ENCODE data around the gene KRT32.
A peak's percentile ranks its signal among the peaks of the same experiment; 100 is the strongest.

KRT32 gene

DNA sequence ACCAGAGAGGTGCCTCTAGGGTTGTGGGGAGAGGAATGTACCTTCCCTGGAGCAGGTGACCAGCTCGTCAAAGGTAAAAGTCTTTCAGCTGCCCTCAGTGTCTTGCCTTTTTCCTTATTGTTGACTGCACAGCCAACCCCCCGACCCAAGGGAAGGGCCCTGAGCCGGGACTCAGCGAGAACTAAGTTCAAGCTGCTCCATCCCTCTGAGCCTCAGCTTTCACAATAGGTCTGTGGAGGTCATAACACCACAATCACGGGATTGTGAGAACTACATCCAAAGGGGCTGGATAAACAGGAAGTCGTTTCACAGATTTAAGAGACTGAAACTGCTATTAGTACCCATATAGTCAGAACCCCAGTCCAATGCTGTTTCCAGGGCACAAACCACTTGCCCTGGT lies 25.2 kb upstream of the KRT32 start:
- no peak for DNase-seq

DNA sequence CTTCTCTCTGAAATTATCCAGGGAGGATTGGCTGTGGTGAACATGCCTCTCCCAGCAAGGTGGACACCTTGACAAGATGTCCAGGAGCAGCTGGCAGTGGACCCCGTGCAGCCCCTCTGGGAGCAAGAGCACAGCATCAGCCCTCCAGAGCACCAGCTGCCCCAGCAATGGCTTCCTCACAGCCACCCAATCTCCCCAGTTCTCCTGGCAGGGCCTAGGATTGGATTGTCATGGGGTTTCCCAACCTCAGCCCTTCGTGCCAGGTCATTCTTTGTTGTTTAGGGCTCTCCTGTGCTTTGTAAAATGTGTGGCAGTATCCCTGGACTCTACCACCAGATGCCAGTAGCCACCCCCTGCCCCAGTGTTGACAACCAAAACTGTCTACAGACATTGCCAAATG lies 24.3 kb upstream of the KRT32 start:
- no peak for DNase-seq

DNA sequence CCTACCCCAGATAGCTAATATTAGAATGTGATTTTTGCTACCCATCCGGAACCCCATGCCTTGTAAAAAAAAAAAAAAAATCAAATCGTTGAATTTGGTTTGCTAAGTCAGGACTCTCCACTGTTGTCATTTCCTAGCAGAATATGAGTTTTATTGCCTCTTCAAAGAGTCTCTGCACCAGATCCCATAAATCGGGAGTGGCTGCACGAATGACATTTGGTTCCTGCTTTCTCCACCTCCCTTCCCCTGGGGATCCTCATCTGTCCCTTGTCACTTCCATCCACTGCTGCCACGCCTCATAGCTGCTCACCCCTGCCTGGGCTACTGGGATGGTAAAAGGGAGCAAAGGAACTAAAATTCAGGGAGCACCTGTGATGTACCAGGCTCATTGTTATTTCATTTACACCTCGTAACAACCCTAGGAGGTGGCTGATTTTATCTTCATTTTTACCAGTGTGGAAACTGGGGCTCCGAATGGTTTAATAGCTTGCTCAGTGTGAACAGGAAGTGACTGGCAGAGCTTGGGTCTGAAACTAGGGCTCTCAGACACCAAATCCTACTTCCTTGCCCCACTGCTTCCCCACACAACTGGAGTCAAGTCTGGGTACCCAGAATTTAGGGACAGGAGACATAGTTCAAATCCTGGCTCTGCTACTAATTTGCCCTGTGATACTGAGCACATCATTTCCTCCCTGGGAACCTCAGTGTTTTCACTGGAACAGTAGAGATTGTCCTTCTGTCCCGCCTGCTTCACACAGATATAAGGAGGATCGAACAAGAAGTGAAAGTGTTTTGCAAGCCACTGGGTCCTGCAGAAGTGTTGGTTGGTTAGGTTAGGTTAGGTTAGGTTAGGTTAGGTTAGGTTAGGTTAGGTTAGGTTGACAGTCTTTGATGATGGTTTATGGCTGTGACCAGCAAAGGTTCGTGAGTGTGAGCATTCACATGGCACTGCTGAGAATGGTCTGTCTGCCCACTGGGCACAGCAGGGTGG lies 23.1 kb upstream of the KRT32 start:
- DNase-seq: no peak

DNA sequence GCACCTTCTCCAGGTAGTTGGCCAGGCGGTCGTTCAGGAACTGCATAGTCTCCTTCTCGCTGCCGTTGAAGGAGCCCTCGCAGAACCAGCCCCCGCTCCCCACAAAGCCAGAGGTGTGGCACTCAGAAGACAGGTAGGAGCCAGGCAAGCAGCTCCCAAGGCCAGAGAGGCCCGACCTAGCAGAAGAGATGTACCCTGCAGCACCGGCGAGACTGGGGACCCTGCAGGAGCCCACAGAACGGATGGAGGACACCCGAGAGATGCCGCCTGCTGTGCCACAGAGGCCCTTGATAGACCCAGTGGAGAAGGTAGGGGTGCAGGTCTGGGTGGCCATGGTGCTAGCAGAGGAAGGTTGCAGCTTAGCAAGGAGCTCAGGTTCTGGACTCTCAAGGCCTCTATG lies 22.3 kb upstream of the KRT32 start, which contains the start of gene KRT36:
Gene KRT36 (minus strand): TSS at position 380 of the 400 bp plus-strand sequence. CDS start 46 bp downstream, at position 334.
- no peak for DNase-seq

DNA sequence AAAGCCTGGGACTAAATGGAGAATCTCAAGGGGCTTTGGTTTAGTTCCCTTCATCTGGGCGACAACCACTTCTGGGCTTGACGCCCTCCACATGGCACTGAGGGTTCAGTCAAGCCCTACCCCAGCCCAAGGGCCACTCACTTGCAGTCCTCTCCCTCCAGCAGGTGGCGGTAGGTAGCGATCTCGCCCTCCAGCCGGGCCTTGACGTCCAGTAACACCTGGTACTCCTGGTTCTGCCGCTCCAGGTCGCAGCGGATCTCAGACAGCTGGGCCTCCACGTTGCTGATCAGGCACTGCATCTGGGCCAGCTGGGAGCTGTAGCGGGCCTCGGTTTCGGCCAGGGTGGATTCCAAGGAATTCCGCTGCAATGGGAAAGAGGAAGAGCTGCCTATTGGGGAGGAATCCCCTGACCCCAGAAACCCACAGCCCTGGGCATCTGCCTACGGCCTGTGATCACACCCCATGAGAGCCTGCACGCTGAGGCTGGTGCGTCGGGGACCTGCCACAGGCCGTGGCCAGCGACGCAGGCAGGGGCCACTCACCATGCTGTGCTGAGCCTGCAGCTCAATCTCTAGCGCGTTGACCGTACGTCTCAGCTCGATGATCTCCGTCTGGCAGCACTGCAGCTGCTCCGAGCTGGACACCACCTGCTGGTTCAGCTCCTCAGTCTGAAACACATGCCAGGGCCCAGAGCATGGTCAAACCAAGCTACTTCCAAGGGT lies 19.8 kb upstream of the KRT32 start:
- no peak for DNase-seq

DNA sequence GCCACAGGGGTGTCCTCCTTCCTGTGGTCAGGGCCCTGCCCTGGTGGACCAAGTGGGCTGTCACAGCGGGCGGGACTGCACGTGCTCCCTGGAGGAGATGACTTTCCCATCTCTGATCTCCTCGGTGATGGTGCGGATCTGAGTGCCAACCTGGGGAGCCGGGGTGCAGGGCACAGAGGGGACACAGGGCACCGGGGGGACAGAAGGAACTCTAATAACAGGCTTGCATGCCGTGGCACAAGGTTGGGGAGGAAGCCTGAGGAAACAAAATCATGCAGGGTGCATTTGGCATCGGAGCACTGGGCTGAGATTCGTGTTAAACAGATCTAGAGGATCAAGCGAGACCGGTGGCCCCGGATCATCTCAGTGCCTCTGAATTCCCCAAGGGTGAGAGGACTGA lies 19.1 kb upstream of the KRT32 start:
- DNase-seq: no peak

DNA sequence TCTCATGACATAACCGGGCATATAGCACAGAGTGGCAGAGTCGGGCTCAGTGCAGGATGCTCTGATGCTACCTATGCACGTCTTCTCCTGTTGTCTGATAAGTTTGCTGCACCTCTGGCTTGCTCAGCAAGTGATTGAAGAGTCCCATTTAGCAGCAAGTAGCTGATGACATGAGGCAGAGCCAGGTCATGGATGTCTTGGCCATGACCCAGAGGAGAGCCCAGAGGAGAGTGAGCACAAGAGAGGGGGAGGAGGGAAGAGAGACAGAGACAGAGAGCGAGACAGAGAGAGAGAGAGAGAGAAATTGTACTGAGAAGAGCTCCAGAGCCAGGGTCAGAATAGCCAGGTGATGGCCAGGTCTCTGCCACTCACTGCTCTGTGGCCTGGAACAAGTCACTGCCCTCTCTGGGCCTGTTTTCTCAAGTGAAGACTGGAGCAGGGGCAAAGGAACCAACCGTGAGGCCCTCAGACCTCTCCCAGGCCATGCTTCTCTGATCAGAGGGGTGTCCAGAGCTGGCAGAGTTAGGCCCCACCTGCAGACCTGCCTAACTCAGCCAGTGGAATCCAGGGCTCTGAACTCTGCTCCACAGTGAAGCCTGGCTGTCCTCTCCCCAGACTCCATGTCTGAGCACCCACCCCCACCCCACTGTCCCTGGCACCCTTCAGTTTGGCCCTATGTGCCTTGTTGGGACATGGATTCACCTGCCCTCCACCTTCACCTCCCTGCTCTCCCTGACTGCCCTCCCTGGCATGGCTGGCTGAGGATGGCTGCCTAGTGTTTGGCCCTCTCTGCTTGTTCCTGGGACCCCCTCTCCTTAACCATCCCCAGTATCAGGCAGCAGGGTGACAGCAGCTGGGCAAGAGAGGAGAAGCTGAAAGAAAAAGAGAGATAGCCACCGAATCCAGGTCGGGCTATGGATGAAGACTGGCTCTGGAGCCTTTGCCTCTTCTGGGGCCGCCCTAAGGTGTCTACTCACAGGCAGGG lies 18.0 kb upstream of the KRT32 start:
- DNase-seq: no peak

DNA sequence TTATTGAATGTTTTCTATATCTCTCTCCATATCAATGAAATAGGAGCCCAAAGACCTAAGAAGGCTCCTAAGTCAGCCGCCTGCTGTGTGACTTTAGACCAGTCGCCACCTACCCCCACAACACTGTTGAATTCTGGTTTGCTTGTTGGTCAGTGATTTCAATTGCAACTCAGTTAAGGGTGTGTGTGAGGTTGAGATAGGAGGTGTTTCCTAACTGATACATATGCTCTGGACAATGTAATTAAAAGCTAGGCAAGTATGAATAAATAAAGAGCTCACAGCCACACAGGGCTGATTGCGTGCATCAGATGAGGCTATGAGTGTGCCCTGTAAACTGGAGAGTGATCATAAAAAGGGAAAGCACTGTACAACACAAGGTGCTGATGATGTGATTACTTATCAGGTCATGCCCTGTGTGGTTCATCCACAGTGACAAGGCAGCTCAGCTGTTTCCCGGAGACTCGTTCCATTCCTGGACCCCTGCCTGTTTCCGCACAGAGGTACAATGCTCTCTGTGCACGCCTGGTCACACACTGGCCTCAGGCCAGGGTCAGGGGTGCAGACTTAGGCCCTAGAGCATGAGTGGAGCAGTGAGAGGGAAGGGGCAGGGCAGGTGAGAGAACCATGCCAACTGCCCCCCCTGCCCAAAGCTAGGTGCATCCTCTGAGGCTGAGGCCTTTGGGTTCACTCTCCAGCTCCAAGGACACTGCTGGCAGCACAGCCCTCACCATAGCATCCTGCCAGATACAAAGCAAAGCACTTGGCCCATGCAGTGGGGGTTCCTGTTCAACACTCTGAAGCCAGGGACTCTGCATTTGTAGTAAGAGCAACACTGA lies 17.0 kb upstream of the KRT32 start:
- DNase-seq: no peak

DNA sequence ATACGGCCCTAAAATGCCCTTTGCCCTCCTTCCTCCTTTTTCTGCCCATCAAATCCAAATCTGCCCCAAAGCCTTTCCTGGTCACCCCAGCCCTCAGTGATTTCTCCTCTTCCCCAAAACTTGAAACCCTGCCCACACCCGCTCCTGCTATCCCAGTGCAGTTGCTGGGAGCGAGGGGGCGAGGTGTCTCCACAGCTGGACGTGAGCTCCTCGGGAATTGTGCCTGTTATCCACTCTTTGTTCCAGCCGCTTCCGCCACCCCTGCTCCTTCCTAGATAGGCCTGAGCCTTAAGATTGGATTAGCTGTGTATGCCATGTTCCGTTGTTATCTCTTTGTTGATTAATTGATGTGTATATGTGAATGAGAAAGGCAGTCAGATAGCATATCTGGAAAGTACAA lies 16.3 kb upstream of the KRT32 start:
- no peak for DNase-seq

DNA sequence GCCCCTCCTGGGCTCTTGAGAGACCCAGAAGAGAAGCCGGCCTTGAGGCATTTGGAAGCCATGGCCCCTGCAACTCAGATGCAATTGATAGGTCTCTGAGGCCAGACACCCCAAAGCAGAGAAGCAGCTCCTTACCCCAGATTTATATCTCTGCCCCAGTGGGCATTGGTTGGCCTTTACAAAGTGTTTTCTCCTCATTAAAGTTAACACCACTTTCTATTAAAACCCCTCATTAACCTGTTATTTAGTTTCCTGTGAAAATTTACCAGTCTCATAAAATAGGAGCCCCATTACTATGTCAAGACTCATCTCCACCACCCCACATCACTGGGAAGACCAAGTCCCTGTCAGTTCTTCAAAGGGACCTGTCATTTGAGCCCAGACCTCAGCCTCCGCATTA lies 13.8 kb upstream of the KRT32 start, which contains the start of gene KRT35:
Gene KRT35 (minus strand): TSS at position 116 of the 400 bp plus-strand sequence. CDS start 54 bp downstream, at position 62.
- DNase-seq: no peak

DNA sequence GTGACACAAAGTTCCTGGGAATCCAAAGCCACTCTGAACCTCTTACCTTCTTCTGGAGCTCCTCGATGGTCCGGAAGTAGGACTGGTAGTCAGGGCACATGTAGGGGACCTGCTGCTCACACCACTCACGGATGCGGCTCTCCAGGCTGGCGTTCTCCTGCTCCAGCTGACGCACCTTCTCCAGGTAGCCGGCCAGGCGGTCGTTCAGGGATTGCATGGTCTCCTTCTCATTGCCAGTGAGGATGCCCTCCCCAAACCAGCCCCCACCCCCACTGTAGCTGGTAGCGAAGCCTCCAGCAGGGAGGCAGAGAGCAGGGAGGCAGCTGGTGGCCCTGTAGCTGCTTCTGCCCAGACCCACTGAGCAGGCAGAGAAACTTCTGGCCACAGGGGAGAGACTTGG lies 13.4 kb upstream of the KRT32 start:
- DNase-seq: no peak

DNA sequence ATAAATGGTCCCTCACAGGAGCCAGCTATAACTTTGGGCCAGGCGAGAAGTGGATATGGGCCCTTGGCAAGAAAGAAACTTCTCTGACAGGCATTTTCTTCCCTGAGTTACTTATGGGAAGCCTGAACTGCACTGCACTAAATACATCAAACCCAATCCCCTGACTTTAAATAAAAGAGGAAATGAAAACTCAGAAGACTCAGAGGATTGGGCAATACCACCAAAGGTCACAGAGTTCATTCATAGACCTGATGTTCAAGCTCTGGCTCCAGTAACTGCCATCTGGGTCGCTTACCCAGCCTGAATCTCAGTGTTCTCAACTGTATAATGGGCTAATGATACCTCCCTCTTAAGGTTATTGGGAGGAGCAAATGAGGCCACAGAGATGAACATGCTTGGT lies 12.9 kb upstream of the KRT32 start:
- DNase-seq: no peak

DNA sequence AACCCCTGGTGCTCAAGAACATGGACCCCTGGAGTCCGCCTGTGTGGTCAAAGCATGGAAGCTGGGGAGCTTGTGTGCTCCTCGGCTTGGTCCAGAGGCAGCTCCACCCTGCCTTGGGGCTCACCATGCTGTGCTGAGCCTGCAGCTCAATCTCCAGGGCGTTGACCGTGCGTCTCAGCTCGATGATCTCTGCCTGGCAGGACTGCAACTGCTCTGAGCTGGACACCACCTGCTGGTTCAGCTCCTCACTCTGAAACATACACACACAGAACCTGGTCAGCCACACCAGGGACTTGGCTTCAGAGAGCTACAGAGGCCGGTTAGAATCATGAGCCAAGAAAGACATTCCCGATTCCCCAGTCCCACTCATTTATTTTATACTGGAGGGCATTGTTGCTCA lies 11.1 kb upstream of the KRT32 start:
- no peak for DNase-seq

DNA sequence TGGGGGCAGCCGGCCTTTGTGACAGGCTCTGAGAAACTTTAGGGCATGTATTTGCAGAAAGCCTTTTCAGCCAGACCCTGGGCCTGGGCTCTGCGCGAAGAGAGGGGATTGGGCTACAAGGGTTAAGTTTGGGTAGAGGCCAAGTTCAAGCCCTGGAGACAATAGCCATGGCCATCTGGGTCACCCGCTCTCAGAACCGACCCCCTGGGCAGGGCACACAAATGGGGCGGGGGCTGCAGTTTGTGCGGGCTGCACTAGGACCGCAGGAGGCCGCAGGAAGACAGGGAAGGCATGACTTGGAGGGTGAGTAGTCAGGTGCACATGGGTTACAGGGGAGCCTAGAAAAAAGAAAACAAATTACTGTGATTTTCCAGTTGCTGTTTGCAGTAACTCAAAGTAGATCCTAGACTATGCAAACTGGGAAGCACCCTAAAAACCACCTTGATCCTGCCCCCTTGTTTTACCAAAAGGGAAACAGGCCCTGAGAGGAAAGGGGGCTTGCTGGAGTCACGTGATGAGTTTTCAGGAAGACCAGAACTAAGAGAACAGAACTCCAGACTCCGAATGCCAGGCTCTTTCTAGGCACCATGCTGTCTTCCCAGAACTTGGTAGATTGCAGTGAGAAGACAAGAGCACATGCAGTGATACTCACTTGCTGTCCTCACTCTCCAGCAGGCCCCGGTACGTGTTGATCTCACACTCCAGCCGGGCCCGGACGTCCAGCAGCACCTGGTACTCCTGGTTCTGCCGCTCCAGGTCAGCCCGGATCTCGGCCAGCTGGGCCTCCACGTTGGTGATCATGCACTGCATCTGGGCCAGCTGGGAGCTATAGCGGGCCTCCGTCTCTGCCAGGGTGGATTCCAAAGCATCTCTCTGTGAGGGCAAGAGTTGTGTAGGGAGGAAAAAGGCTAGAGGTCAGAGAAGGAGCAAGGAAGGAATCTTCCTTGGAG lies 10.0 kb upstream of the KRT32 start:
- DNase-seq: no peak

DNA sequence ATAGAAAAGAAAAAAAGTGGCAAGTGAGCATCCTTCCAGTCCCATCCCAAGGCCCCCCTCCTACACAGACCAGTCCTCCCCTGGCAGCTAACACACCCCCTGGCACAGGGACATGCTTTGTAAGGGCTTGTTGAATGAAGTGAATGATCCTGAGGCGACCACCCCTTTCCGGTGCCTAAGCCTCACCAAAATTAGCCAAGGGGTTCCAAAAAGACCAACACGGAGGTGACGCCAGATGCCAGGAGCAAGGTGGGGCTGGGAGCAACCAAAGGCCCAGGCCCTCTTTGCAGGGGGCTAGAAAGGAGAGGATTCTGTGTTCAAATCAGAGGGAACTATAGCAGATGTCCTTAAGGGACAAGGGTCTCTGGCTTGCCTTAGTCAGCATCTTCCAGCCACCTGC lies 8.2 kb upstream of the KRT32 start:
- DNase-seq: no peak

DNA sequence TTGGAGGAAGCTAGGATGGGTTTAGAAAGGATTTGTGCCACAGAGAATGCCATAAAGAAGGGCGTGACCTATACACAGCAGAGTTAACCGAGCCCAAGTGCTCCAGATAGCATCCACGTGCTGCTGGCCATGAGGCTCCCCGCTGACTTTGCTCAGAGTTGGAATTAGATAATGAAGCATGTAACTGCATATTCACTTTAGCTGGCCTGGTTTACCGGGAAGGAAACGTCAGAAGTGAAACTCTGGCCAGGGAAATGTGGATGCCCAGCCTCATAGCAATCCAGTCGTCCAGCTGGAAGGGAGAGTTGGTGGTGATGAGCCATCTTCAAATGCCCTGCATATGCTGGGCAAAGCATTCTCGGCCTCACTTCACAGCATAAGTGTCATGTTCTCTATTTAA lies 7.7 kb upstream of the KRT32 start:
- no peak for DNase-seq

DNA sequence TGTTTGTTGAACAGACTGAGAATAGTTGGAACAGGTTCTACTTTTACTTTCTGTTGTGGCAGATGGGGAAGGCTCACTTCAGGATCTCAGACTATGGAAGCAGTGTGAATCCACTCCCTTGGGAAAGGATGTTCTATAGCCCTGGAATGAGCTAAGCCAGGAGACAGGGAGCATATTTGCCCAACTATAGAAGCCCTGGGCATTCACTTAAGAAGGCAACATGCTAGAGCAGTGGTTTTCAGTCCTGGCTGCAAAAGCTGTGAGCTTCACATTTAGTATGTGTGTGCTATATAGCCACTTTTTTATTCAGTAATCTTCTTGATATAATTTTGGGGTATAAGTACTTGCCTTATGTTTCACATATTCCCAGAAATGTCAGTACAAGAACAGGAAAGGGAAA lies 1.2 kb upstream of the KRT32 start:
- no peak for DNase-seq

DNA sequence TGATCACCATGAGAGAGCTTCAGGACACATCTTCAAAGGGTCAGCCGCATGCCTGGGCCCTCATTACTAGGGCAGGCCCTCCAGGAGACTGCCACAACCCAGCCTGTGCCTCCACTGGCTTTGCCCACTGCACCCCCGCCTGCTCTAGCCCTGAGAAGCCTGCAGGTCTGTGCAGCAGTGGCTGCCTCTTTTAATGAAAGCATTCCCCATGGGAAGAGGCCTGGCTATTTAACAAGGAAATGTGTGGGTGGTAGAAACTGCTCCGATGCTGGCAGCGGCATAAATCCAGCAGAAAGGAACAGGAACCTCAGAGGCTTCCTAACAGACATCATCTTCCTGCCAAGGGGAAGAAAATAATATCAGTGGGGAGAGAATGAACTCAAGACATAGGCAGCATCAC lies 375 bp upstream of the KRT32 start:
- no peak for DNase-seq

DNA sequence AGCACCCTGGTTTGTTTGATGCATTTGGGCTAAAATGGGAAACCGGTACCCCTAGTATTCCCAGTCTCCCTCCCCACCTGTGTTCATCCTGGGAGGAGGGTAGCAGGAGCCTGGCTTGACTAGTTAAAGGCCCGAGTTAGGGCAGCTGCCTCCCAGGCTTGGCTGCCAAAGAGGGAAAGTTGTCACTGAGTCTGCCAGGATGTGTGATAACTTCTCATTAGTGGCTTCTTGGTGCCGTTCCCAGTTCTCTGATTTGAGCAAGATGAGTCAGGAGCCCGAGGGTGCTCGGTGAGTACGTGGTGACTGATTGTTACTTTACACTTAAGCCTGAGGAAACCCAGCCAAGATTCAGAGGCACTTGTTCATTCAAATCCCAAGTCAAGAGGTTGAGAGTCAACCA lies 2.5 kb downstream of the KRT32 start:
- DNase-seq: peak; percentile 87

DNA sequence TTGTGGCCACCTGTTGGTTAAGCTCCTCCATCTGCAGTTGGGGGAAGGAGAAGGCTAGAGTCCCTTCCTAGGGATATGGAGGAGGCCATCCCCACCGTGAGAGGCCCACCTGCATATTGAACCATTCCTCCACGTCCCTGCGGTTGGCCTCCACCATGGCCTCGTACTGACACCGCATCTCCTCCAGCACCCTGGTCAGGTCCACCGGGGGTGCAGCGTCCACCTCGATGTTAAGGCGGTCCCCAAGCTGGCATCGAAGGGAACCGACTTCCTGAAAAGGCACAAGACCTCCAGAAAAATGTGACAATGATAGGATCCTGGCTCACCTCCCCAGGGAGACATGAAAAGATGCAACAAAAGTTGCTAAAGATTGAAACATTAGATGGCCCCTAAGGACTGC lies 3.0 kb downstream of the KRT32 start:
- DNase-seq: no peak

DNA sequence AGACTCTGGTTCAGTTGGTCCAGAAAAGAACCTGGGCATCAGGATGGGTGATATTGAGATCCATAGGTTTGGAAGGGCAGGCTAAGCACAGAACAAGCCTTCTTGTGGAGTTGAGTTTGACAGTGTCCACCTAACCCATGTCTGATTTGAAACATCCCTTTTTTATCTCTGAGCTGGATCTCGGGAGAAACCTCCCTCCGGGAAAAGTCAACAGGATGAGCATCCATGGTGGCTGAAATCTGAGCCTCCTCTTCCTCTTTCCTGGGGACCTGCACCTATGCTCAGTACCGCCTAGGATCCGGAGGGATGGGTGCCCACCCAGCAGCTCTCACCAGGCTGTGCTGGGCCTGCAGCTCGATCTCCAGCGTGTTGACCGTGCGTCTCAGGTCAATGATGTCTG lies 3.4 kb downstream of the KRT32 start:
- no peak for DNase-seq

All from NCI-H1105 treated with DMSO at 0.1 percent for 48 hours (cell line).